ENCODE data around the gene TCEAL3. TPM values are rescaled to one million over a fixed set of nuclear protein-coding genes. Genes with fewer than 3 reads are reported as not detected.

Gene TCEAL3
- total RNA-seq, 2 donors from 2014 or later: 21.4 to 21.8 TPM

GRCh38 chrX:103615781-103616371 is 8.1 kb downstream of the TCEAL3 start:
- Histone ChIP-seq H3K4me3 (no peak overlapping the region), H3K27me3 (peaks cover 0 to 4% of the 10 kb centered on the region in 2 donors), H3K9me3 (no peaks in the 10 kb centered on the region), H3K4me1 (peaks cover 8% of the 10 kb centered on the region), H3K27ac (no peak overlapping the region), H3K36me3 (replicated peaks in 1 of 2; ENCODE audit: insufficient read depth in 1 of 2, low read depth in 2 of 2) (no peaks in the 10 kb centered on the region)
- DNase-seq: no peak
- TF ChIP-seq CTCF (IDR thresholded peaks at IDR 0.05) (no peak), POLR2A (IDR thresholded peaks at IDR 0.05) (no peak)
- ATAC-seq: no peak
- intact Hi-C loops (cut with DNase I): no loop called here

- TF ChIP-seq POLR2A (IDR thresholded peaks at IDR 0.05) (no peak), CTCF (IDR thresholded peaks at IDR 0.05) (no peak)
- peak overlapping the region in 2 of 4 donors; percentile 36 to 60 for H3K27ac ChIP-seq
- DNase-seq (peak in 2 of 4 donors; percentile 27 to 28), ATAC-seq (peak; percentile 67)
- H3K4me3 ChIP-seq: no peak overlapping the region
- peaks cover 8% of the 10 kb centered on the region for H3K4me1 ChIP-seq
- no peaks in the 10 kb centered on the region for H3K36me3 ChIP-seq (replicated peaks in 1 of 2; ENCODE audit: insufficient read depth in 1 of 2, low read depth in 2 of 2)
- intact Hi-C loops (cut with DNase I): no loop called here
- 7 to 43% methylated on average over 1 of the region's 1 CpG for WGBS, 2 donors
- peaks cover 0 to 4% of the 10 kb centered on the region in 2 donors for H3K27me3 ChIP-seq
- H3K9me3 ChIP-seq: no peaks in the 10 kb centered on the region
Measured at GRCh38 chrX:103616676-103617186, 9.0 kb downstream of the TCEAL3 start.

- Histone ChIP-seq H3K36me3 (replicated peaks in 1 of 2; ENCODE audit: insufficient read depth in 1 of 2, low read depth in 2 of 2) (no peaks in the 10 kb centered on the region), H3K27ac (peak overlapping the region in 2 of 4 donors; percentile 44 to 64), H3K9me3 (no peaks in the 10 kb centered on the region), H3K27me3 (no peaks in the 10 kb centered on the region), H3K4me1 (peaks cover 7% of the 10 kb centered on the region), H3K4me3 (no peak overlapping the region)
- ATAC-seq (no peak), DNase-seq (no peak)
- TF ChIP-seq POLR2A (IDR thresholded peaks at IDR 0.05): no peak
- no peak for TF ChIP-seq CTCF (IDR thresholded peaks at IDR 0.05)
- WGBS, 2 donors: 49 to 90% methylated on average over 2 to 3 of the region's 4 CpGs
- intact Hi-C loops (cut with DNase I): no loop called here
Measured at GRCh38 chrX:103624111-103624510, 16.3 kb downstream of the TCEAL3 start.

- no peak overlapping the region for H3K4me3 ChIP-seq
- TF ChIP-seq CTCF (IDR thresholded peaks at IDR 0.05): no peak
- no peak for TF ChIP-seq POLR2A (IDR thresholded peaks at IDR 0.05)
- H3K4me1 ChIP-seq: peaks cover 7% of the 10 kb centered on the region
- no peaks in the 10 kb centered on the region for H3K27me3 ChIP-seq
- intact Hi-C loops (cut with DNase I): no loop called here
- H3K9me3 ChIP-seq: no peaks in the 10 kb centered on the region
- no peaks in the 10 kb centered on the region for H3K36me3 ChIP-seq (replicated peaks in 1 of 2; ENCODE audit: insufficient read depth in 1 of 2, low read depth in 2 of 2)
- H3K27ac ChIP-seq: no peak overlapping the region
- no peak for ATAC-seq
- DNase-seq: no peak
Measured at GRCh38 chrX:103626855-103627254, 19.1 kb downstream of the TCEAL3 start.
